Lower leg skin (tissue), 4 donors: Measurements from ENCODE around the gene CCL5. TPM values are rescaled to one million over a fixed set of nuclear protein-coding genes. Genes with fewer than 3 reads are reported as not detected.

Experiments
- DNase-seq, 2 donors: peaks; one replicate each; pipeline ENCODE4 v3.0.0-alpha.2; 2019; ENCODE audit warnings: low spot score in 2 of 2
- H3K4me3 ChIP-seq: fragments of 200-600 bp; sonication (generic); 2 replicates; pipeline ENCODE4 v1.5.1; 2017; ENCODE audit warnings: mild to moderate bottlenecking, low read depth; ENCODE audit not compliant: poor library complexity, severe bottlenecking
- CTCF ChIP-seq, 3 donors: fragments of 450-650 bp; IDR thresholded peaks; one replicate each; pipeline ENCODE4 v1.5.1; 2016; ENCODE audit warnings: antibody characterized with exemption in 3 of 3, mild to moderate bottlenecking in 3 of 3, moderate library complexity in 2 of 3
- POLR2A ChIP-seq, 2 donors: fragments of 450-650 bp; IDR thresholded peaks; one replicate each; pipeline ENCODE4 v1.6.1; 2016 to 2017; ENCODE audit warnings: antibody characterized with exemption in 2 of 2, mild to moderate bottlenecking in 1 of 2, moderate library complexity in 1 of 2
- WGBS, 2 donors: methylation state at CpG; one replicate each; pipeline ENCODE4 v1.1.5; 2018; 5-methylcytosine and 5-hydroxymethylcytosine counted together
- intact Hi-C: fragments of 100-400 bp; cut with DNase I; formaldehyde crosslinking; loops from one replicate; pipeline ENCODE4 v1.15.0; 2023; ENCODE audit warnings: low total_unique reads
- total RNA-seq, 4 donors: library from RNA; depleted of rRNA; stranded (reverse); fragments of >200 nt; gene quantifications; one replicate each; pipeline ENCODE4 v1.1.0, GENCODE V29; 2016

The CCL5 gene
- total RNA-seq, 4 donors from 2014 or later: 0.91 to 2.2 (median 1.2) TPM

- WGBS, 2 donors: 83 to 89% methylated on average over 3 of the region's 3 CpGs
These were observed 11.4 kb downstream of the CCL5 start, which contains the start of gene HEATR9 for GRCh38 chr17:35868737-35869136. HEATR9 (minus strand) TSS chr17:35868891; CDS start chr17:35868742, 149 bp downstream.

GRCh38 chr17:35867574-35867973 is 12.6 kb downstream of the CCL5 start:
- TF ChIP-seq POLR2A (IDR thresholded peaks at IDR 0.05) (no peak), CTCF (IDR thresholded peaks at IDR 0.05) (no peak)
- intact Hi-C loops: no loop called here
- no peak for DNase-seq
- 98 to 100% methylated on average over 3 of the region's 3 CpGs for WGBS, 2 donors
- no peak overlapping the region for H3K4me3 ChIP-seq

More at GRCh38 chr17:35868737-35869136, 11.4 kb downstream of the CCL5 start, which contains the start of gene HEATR9:
- no peak within 1 kb of the TSS for H3K4me3 ChIP-seq
- TF ChIP-seq CTCF (IDR thresholded peaks at IDR 0.05): no peak
- no peak for DNase-seq
- intact Hi-C loops: no loop called here

- WGBS, 2 donors: 92 to 100% methylated on average over 1 of the region's 1 CpG
- intact Hi-C loops: no loop called here
- no peak for DNase-seq
- no peak for TF ChIP-seq CTCF (IDR thresholded peaks at IDR 0.05)
- TF ChIP-seq POLR2A (IDR thresholded peaks at IDR 0.05): no peak
- H3K4me3 ChIP-seq: no peak overlapping the region
These were observed 13.7 kb downstream of the CCL5 start for GRCh38 chr17:35866341-35866950.

GRCh38 chr17:35865412-35866340 is 14.5 kb downstream of the CCL5 start:
- intact Hi-C loops: no loop called here
- H3K4me3 ChIP-seq: no peak overlapping the region
- TF ChIP-seq CTCF (IDR thresholded peaks at IDR 0.05) (no peak), POLR2A (IDR thresholded peaks at IDR 0.05) (no peak)
- WGBS, 2 donors: 75 to 77% methylated on average over 3 of the region's 3 CpGs
- no peak for DNase-seq

GRCh38 chr17:35864853-35865252 is 15.3 kb downstream of the CCL5 start:
- no peak overlapping the region for H3K4me3 ChIP-seq
- TF ChIP-seq CTCF (IDR thresholded peaks at IDR 0.05) (no peak), POLR2A (IDR thresholded peaks at IDR 0.05) (no peak)
- intact Hi-C loops: no loop called here
- WGBS, 2 donors: 84 to 94% methylated on average over 7 of the region's 7 CpGs
- no peak for DNase-seq
